Activated CD4-positive, alpha-beta T cell treated with anti-CD3 and anti-CD28 coated beads, Interleukin-2, Interleukin-4, amounts not matched to agents 100 ng/mL and 50 ng/mL, durations not matched to agents 16 hours and 8 hours (primary cell): Measurements from ENCODE around the gene PIAS3.
A peak's percentile ranks its signal among the peaks of the same experiment; 100 is the strongest.
"Not testable (repeated sequence)": the region's sequence is repeated elsewhere in the genome, so short reads cannot be mapped to it uniquely, and the experiment has no call there.

Experiments used
- DNase-seq: peaks from one replicate; pipeline ENCODE4 v3.0.0-alpha.2; 2020; ENCODE audit warnings: low spot score

PIAS3 gene

GRCh38 chr1:145874646-145875045 lies 15.8 kb upstream of the PIAS3 start:
- no peak for DNase-seq

DNA sequence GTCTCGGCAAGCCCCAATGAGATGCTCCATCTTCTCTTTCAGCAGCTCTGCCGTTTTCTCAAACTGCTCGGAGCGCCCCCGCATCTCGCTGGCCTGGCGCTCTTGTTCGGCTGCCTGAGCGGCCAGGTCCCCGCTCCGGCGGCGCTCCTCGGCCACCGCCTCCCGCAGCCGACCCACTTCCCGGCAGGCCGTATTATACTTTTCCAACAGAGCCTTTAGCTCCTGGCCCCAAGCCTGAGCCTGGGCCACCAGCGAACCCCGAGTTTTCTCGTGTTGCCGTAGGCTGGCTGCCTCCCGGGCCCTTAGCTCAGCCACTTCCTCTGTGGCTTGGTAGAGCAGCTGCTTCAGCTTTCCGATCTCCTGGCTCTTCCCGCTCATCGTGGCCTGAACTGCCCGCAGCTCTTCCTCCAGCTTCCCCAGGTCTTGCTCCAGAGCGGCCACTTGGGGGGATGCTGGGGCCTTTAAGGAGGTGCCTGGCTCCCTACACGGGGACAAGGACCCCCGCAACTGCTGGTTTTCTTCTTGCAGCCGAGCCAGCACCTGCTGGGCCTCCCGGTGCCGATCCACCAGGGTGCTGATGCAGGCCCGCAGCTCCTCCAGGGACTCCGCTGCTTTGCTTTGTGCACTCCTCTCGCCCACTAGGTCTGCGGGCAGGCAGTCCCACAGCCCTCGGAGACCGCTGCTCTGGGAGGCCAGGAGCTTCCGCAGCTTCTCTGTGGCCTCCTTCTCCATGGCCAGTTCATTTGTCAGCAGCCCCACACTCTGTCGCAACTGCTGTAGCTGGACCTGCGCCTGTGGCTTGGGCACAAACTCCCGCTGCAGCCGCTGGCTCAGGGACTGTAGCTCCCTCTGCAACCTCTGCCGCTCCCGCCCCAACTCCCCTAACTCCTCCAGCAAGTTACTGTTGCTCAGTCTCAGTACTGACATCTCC lies 13.4 kb upstream of the PIAS3 start:
- peak; percentile 24 for DNase-seq

DNA sequence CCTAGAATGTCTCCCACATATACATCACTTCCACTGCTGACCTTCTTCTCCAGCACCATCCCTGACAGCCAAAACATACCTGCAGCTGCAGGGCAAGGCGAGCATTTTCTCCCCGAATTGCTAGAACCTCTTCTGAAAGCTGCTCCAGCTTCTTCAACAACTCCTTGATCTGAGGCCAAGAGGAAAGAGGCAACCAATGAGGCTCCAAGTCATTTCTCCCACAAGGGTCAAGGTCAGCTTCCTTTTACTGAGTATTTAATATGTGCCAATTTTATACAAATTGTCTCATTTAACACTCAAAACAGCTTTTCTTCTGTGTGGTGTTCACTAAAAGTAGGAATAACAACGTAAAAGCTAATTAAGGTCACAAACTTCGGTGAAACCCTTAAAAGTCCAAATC lies 9.4 kb upstream of the PIAS3 start:
- DNase-seq = no peak

DNA sequence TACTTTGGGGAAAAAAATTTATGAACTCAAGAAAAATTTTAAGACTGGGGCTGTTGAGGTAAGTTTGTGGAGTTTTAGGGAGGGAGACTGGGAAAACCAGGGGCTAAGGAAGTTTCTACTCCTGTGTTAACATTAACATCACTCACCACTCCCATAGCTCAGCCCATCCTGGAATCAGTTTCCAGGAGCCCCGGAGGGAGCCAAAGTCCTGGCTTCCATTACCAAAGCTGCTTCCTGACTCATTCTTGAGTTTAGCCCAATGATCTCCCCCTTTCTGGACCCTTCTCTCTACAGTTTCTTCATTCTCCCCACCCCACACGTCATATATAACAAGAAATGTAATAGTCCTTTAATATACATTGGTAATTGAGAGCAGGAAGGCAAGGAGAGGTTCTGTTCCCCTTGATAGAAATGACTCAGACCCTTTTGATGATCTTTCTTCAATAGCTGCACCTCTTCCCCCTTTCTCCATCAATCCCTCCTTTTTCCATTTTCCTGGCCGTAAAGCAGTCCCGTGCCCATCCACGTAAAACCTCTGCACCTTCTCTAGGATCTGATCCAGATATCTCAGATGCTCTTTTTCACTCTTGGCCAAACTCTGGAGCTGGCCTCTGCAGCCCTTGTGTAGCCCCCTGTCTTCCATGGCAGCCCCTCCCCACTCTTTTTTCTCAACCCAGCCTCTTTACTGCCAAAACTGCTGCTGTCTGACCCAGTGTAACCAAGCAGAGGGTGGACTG lies 4.6 kb upstream of the PIAS3 start:
- no peak for DNase-seq

- DNase-seq = peak; percentile 72
These were observed 676 bp upstream of the PIAS3 start for GRCh38 chr1:145859491-145860023.

- DNase-seq = peak; percentile 45
These were observed 512 bp downstream of the PIAS3 start for GRCh38 chr1:145858238-145858900.

GRCh38 chr1:145857170-145857569 lies 1.7 kb downstream of the PIAS3 start:
- no peak for DNase-seq

GRCh38 chr1:145855426-145855948 lies 3.4 kb downstream of the PIAS3 start:
- DNase-seq = no peak

DNA sequence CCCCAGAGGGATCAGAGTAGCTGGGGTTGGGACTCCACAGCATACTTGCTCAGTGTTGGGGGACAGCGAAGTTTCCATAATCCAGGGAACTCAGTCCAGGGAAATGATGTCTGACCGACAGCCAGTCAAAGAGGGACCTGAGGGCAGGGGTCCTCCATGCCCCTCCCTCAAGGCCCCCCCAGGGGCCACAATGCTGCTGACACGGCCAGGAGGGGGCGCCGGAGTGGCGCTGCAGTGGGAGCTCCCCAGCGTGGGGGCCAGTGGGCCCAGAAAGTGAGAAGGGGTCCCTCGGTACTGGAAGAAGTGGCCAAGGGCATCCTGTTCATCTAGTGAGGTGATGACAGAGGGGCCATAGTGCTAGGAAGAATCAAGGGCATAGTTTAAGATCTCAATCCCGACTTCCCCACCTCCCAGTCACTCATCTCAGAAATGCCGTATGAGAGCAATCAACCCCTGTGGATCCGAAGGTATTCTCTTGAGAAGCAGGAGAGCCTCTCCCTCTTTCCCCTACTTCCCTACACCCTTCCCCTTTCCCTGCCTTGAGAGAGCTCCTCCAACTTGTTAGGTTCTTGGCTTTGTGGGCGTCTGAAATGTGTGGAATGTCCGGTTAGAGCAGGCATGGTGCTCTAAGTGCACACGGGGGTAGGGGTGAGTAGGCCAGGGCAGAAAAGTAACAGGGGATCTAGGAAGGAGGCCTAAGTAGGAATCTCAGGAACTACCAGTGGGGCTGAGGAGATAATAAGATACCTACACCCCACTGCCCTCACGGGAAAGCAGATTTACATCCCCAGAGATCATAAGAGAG lies 9.3 kb downstream of the PIAS3 start:
- no peak for DNase-seq

GRCh38 chr1:145847827-145848226 lies 11.1 kb downstream of the PIAS3 start:
- no peak for DNase-seq

DNA sequence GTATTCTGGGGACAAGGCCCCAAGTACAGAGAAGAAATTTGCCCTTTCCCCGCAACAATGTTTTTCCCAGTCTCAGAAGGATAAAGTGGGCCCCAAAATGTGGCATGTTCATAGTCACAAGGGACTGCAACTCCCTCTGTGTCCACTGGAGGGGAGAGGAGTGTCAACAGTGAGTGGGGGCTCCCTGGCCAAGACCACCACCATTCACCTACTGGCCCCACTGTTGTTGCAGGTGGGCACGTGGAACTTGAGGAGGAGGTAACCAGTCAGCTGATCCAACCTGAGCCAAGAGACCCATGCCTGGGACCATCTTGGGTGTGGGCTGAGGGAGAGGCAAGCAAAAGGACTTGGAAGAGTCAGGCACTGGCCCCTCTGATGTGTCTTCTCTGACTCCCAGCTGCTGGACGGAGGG lies 12.7 kb downstream of the PIAS3 start:
- DNase-seq = peak; percentile 30

GRCh38 chr1:145845514-145846161 lies 13.2 kb downstream of the PIAS3 start, which contains the start of gene NUDT17:
Gene NUDT17, plus strand, starts transcription at chr1:145845630. Its CDS starts 11 bp downstream, at chr1:145845641.
- DNase-seq = peak; percentile 76

GRCh38 chr1:145845144-145845513 lies 13.8 kb downstream of the PIAS3 start:
- no peak for DNase-seq

GRCh38 chr1:145843031-145843430 lies 15.8 kb downstream of the PIAS3 start:
- DNase-seq = no peak

DNA sequence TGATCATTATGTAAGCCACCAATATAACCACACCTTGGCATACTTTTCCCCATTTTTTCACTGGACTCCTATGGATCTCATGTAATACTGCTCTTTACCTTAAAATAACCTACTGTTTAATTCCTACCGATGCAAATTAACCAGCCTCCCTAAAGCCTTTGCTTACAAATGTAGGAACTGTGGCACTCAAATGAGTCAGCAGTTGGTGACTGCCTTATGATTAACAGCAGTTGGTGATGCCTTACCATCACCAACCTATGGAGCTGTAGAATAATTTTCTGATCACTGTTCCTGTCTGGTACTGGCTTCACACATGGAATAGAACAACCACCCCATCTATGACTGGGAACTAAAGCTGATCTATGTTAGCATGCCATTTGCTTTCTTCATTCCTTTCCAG lies 21.2 kb downstream of the PIAS3 start:
- no peak for DNase-seq

- DNase-seq = not testable (repeated sequence)
These were observed 28.1 kb downstream of the PIAS3 start for GRCh38 chr1:145830810-145831209.

DNA sequence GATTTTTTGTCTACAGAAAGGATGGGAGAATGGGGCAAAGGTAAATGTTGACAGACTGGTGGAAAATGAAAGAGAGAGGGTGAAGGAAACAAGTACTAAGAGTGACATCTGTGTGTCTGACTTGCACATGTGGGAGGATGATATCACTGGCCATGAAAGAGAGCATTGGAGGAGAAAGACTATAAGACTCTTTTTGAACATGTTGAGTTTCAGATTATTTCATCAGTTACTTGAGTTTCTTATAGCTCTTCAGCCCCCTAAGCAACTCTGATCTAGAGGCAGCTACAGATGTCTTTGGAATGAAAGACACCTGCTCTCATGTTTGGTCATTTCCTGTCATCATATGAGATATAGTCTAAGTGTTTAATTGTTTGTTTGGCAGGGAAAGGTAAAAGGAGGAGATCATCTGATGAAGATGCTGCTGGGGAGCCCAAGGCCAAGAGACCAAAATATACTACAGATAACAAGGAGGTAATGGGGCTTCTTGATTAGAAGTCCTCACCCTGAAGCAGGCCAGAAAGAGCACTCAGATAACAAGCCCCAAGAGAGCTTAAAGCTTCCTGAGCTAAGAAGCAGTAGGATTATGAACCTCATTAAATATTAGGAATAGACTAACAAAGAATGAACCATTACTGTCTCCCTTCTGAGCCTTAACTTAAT lies 30.4 kb downstream of the PIAS3 start:
- peak; percentile 19 for DNase-seq

DNA sequence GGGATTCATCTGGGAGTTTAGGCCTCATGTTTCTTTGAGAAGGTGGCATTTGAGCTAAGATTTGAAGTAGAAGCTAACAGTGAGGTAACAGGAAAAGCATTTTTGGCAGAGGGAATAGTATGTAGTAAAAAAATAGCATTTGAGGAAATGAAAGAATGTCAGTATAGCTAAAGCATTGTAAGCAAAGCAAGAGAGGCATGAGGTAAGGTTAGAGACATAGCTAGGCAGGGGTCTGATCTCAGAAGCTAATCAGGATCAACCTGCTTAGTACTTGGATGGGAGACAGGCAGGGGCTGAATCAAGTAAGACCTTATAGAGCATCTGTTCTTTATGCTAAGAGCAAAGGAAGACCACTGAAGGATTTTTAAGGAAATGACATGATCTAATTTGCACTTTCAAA lies 30.9 kb downstream of the PIAS3 start:
- no peak for DNase-seq

DNA sequence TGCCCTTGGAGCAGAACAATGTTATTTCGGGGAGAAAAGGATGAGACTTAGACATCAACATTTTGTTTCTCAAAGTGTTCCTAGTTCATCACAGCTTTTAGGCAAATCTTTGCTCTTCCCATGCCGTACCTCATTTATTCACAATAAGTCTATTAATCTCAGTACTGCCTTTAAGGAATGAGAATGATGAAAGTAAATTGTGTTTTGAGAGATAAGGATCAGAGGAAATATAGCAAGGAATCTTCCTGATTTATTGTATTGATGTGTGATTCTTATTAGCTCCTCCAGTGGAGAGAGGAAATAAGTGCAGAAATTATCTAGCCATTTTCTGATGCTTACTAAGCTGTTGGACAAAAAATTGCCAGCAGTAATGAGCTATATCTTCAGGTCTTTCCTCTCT lies 32.9 kb downstream of the PIAS3 start:
- no peak for DNase-seq

GRCh38 chr1:145824499-145824842 lies 34.4 kb downstream of the PIAS3 start:
- no peak for DNase-seq
